Right lobe of liver (tissue), 4 donors: ENCODE data around the gene NPHP1.
"Not testable (repeated sequence)": the region's sequence is repeated elsewhere in the genome, so short reads cannot be mapped to it uniquely, and the experiment has no call there.

Experiments used
- CTCF ChIP-seq, 4 donors: fragments of 200-600 bp in 3 of 4; fragments of 450-650 bp in 1 of 4; IDR thresholded peaks; one replicate each; pipeline versions ENCODE4 v1.5.1 to v1.8.0; 2016 to 2022; ENCODE audit warnings: antibody characterized with exemption in 4 of 4, mild to moderate bottlenecking in 2 of 4
- POLR2A ChIP-seq: fragments of 450-650 bp; IDR thresholded peaks from one replicate; pipeline ENCODE4 v1.6.1; 2017; ENCODE audit warnings: antibody characterized with exemption, mild to moderate bottlenecking
- donor health status: DM: no; HTN: no; CAD: no.
- donor health status: DM: no; HTN: no; CAD: no.
- donor health status: DM: no; HTN: yes; CAD: no.

GRCh38 chr2:110093924-110094323 is 110.9 kb downstream of the NPHP1 start:
- not testable (repeated sequence) for TF ChIP-seq CTCF (IDR thresholded peaks at IDR 0.05); POLR2A
